Gastrocnemius medialis (tissue), 4 donors: ENCODE results near the gene NLGN2.

ENCODE experiments used
- CTCF ChIP-seq, 5 experiments: fragments of 450-650 bp in 3 of 5; fragments of 200-600 bp in 2 of 5; sonication (generic) in 2 of 5; IDR thresholded peaks in 4 of 5; conservative IDR thresholded peaks in 1 of 5; 1 replicate in 4 of 5; 2 replicates in 1 of 5; pipeline ENCODE4 v1.5.1; 2016 to 2019; ENCODE audit warnings: antibody characterized with exemption in 5 of 5, mild to moderate bottlenecking in 3 of 5, moderate library complexity in 3 of 5
- POLR2A ChIP-seq, 2 donors: fragments of 450-650 bp; IDR thresholded peaks; one replicate each; pipeline ENCODE4 v1.6.1; 2017; ENCODE audit warnings: antibody characterized with exemption in 2 of 2, mild to moderate bottlenecking in 2 of 2, moderate library complexity in 2 of 2

GRCh38 chr17:7398612-7399011, 9.0 kb upstream of the NLGN2 start:
- TF ChIP-seq CTCF (IDR thresholded peaks at IDR 0.05 in 4 of 5, conservative IDR thresholded peaks at IDR 0.05 in 1 of 5) = no peak
- TF ChIP-seq POLR2A (IDR thresholded peaks at IDR 0.05) = no peak
